WTC11 (cell line): Measurements from ENCODE around the gene BORCS8.

Experiments
- CTCF ChIP-seq: fragments of 200-600 bp; IDR thresholded peaks from 2 replicates; pipeline ENCODE4 v1.8.0; 2022; ENCODE audit warnings: antibody characterized with exemption
- FOXJ3 ChIP-seq: sonication (generic); formaldehyde crosslinking; IDR thresholded peaks from 2 replicates; pipeline ENCODE4 v1.9.0; 2021; ENCODE audit warnings: missing genetic modification reagents, mild to moderate bottlenecking, borderline replicate concordance
- JUN ChIP-seq: sonication (generic); formaldehyde crosslinking; IDR thresholded peaks from 2 replicates; pipeline ENCODE4 v1.8.0; 2023; ENCODE audit warnings: mild to moderate bottlenecking, missing genetic modification reagents
- KAT7 ChIP-seq: sonication (generic); formaldehyde crosslinking; IDR thresholded peaks from 2 replicates; pipeline ENCODE4 v1.8.1; 2023; ENCODE audit warnings: missing genetic modification reagents, mild to moderate bottlenecking, borderline replicate concordance
- RELA ChIP-seq: sonication (generic); formaldehyde crosslinking; IDR thresholded peaks from 2 replicates; pipeline ENCODE4 v1.8.1; 2022; ENCODE audit warnings: missing genetic modification reagents, mild to moderate bottlenecking, borderline replicate concordance
- ZNF232 ChIP-seq: sonication (generic); formaldehyde crosslinking; IDR thresholded peaks from 2 replicates; pipeline ENCODE4 v1.8.0; 2022; ENCODE audit warnings: mild to moderate bottlenecking, missing genetic modification reagents

- TF ChIP-seq RELA (no peak), CTCF (no peak), FOXJ3 (no peak), JUN (no peak), ZNF232 (CRISPR knock-in tag) (no peak), KAT7 (no peak)
Measured at GRCh38 chr19:19213426-19214158, 21.6 kb upstream of the BORCS8 start.
